K562 (cell line): ENCODE results near the gene CFL1. TPM values are rescaled to one million over a fixed set of nuclear protein-coding genes. Genes with fewer than 3 reads are reported as not detected.

Experiments
- BHLHE40 ChIP-seq: IDR thresholded peaks from 2 replicates; pipeline ENCODE4 v1.6.1; 2011; ENCODE audit warnings: low read length, improper control_type of control experiment
- ETV1 ChIP-seq: fragments of 450-650 bp; conservative IDR thresholded peaks from 2 replicates; pipeline ENCODE4 v1.6.1; 2016; ENCODE audit warnings: missing genetic modification characterization, control low read depth, low read depth, missing compliant biosample characterization
- FOXK2 ChIP-seq, 2 experiments: fragments of 450-650 bp; IDR thresholded peaks in 1 of 2; conservative IDR thresholded peaks in 1 of 2; 2 replicates each; pipeline ENCODE4 v1.6.1; 2016; ENCODE audit warnings: low read depth in 2 of 2, mild to moderate bottlenecking in 1 of 2
- NFE2L1 ChIP-seq: fragments of 450-650 bp; IDR thresholded peaks from 2 replicates; pipeline ENCODE4 v1.6.1; 2016; ENCODE audit warnings: missing genetic modification characterization, low read depth, mild to moderate bottlenecking, missing compliant biosample characterization, moderate library complexity, borderline replicate concordance
- POLR2AphosphoS2 ChIP-seq: IDR thresholded peaks from 2 replicates; pipeline ENCODE4 v1.6.1; 2012; ENCODE audit warnings: low read length, improper control_type of control experiment
- RAD51 ChIP-seq: fragments of 450-650 bp; IDR thresholded peaks from 2 replicates; pipeline ENCODE4 v1.7.1; 2016; ENCODE audit warnings: low read depth, mild to moderate bottlenecking, borderline replicate concordance
- RBFOX2 ChIP-seq: fragments of 200-400 bp; formaldehyde crosslinking; IDR thresholded peaks from 2 replicates; pipeline ENCODE4 v1.6.1; 2017; ENCODE audit warnings: low read depth, mild to moderate bottlenecking, low read length, moderate library complexity
- SMAD2 ChIP-seq: fragments of 150-350 bp; IDR thresholded peaks from 2 replicates; pipeline ENCODE4 v1.6.1; 2014; ENCODE audit warnings: low read depth, mild to moderate bottlenecking, low read length
- TRIM24 ChIP-seq, 2 experiments: fragments of 450-650 bp; IDR thresholded peaks; 2 replicates each; pipeline ENCODE4 v1.6.1; 2016
- ZNF143 ChIP-seq: sonication (generic); formaldehyde crosslinking; IDR thresholded peaks from 2 replicates; pipeline ENCODE4 v1.9.0; 2022; ENCODE audit warnings: mild to moderate bottlenecking, missing genetic modification reagents
- polyA plus RNA-seq, 8 experiments: library from polyadenylated mRNA; depleted of rRNA in 4 of 8; stranded (reverse) in 5 of 8; unstranded in 3 of 8; fragments of >200 nt; fragmentation: Nextera tagmentation in 2 of 8; fragmentation: Illumina TruSeq in 1 of 8; extraction: Ambion mirVana in 2 of 8; extraction: Trizol in 1 of 8; gene quantifications; 2 replicates each; pipeline versions ENCODE4 v1.2.1 to v1.2.3, GENCODE V29; 2011 to 2014; ENCODE audit warnings: inconsistent platforms in 1 of 8, missing spikeins in 1 of 8
- total RNA-seq, 7 experiments: library from RNA; depleted of rRNA in 6 of 7; stranded (reverse); fragments of >200 nt in 6 of 7; fragmentation: Illumina TruSeq in 2 of 7; extraction: Trizol in 2 of 7; gene quantifications; 2 replicates each; pipeline versions ENCODE4 v1.2.1 to v1.2.3, GENCODE V29; 2011 to 2021; ENCODE audit warnings: low replicate concordance in 1 of 7
- TF ChIP-seq, protein P1 (sequence below): fragments of 250-450 bp; sonication (Bioruptor Pico); IDR thresholded peaks from 2 replicates; pipeline ENCODE4 v1.5.0; 2021; ENCODE audit warnings: mild to moderate bottlenecking, borderline replicate concordance
- TF ChIP-seq, protein P2 (sequence below): sonication (generic); formaldehyde crosslinking; IDR thresholded peaks from 2 replicates; pipeline ENCODE4 v1.8.1; 2022; ENCODE audit warnings: missing genetic modification reagents
- TF ChIP-seq, protein P3 (sequence below): IDR thresholded peaks from 3 replicates; pipeline ENCODE4 v1.6.1; 2011; ENCODE audit warnings: borderline replicate concordance, mild to moderate bottlenecking; ENCODE audit not compliant: insufficient read length, insufficient read depth
- TF ChIP-seq, protein P4 (sequence below): fragments of 250-450 bp; sonication (Bioruptor Pico); IDR thresholded peaks from 2 replicates; pipeline ENCODE4 v1.8.0; 2022; ENCODE audit warnings: moderate library complexity, mild to moderate bottlenecking, inconsistent platforms
- TF ChIP-seq, protein P5 (sequence below): fragments of 250-450 bp; sonication (Bioruptor Pico); IDR thresholded peaks from 2 replicates; pipeline ENCODE4 v1.9.0; 2021; ENCODE audit warnings: mild to moderate bottlenecking, inconsistent platforms
- TF ChIP-seq, protein P6 (sequence below): fragments of 450-650 bp; formaldehyde crosslinking; conservative IDR thresholded peaks from 2 replicates; pipeline ENCODE4 v1.4.0; 2022; ENCODE audit warnings: mild to moderate bottlenecking, missing genetic modification characterization

The CFL1 gene
- total and polyA plus RNA-seq, 9 of the 15 experiments (the other 6 are each of a cell fraction or from before 2014, with no cell fraction given), result 105 to 1,101 (median 859) TPM

DNA sequence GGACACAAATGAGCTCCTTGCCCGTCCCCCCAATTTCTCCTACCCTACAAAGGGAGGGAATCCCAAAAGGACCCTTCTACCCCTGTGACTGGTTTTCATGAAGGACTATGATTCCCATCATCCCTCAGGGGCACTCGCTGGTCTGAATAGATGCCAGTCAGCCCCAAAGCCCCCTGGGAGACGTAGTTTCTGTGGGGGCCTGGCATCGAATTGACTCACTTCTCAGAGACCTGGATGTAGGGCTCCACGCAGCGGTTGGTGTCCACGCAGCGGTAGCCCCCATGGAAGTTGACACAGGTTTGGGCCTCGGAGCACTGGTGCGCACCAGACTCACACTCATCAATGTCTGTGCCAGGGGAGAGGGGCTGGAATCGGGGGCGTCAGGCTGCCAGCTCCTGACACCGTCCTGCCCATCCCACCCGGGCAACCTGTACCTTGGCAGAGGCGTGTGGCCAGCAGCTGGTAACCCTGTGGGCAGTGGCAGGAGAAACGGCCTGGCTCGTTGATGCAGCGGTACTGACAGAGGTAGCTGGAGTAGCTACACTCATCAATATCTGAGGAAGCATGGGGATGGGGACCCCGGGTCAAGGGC lies 10.2 kb upstream of the CFL1 start (continued):
- TF ChIP-seq, protein P1, sequence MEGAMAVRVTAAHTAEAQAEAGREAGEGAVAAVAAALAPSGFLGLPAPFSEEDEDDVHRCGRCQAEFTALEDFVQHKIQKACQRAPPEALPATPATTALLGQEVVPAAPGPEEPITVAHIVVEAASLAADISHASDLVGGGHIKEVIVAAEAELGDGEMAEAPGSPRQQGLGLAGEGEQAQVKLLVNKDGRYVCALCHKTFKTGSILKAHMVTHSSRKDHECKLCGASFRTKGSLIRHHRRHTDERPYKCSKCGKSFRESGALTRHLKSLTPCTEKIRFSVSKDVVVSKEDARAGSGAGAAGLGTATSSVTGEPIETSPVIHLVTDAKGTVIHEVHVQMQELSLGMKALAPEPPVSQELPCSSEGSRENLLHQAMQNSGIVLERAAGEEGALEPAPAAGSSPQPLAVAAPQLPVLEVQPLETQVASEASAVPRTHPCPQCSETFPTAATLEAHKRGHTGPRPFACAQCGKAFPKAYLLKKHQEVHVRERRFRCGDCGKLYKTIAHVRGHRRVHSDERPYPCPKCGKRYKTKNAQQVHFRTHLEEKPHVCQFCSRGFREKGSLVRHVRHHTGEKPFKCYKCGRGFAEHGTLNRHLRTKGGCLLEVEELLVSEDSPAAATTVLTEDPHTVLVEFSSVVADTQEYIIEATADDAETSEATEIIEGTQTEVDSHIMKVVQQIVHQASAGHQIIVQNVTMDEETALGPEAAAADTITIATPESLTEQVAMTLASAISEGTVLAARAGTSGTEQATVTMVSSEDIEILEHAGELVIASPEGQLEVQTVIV, result no peak
- TF ChIP-seq, protein P2, sequence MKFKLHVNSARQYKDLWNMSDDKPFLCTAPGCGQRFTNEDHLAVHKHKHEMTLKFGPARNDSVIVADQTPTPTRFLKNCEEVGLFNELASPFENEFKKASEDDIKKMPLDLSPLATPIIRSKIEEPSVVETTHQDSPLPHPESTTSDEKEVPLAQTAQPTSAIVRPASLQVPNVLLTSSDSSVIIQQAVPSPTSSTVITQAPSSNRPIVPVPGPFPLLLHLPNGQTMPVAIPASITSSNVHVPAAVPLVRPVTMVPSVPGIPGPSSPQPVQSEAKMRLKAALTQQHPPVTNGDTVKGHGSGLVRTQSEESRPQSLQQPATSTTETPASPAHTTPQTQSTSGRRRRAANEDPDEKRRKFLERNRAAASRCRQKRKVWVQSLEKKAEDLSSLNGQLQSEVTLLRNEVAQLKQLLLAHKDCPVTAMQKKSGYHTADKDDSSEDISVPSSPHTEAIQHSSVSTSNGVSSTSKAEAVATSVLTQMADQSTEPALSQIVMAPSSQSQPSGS (CRISPR knock-in tag), result no peak
- TF ChIP-seq TRIM24 (IDR thresholded peaks at IDR 0.05), result no peak
- no peak for TF ChIP-seq RAD51
- TF ChIP-seq, protein P3, sequence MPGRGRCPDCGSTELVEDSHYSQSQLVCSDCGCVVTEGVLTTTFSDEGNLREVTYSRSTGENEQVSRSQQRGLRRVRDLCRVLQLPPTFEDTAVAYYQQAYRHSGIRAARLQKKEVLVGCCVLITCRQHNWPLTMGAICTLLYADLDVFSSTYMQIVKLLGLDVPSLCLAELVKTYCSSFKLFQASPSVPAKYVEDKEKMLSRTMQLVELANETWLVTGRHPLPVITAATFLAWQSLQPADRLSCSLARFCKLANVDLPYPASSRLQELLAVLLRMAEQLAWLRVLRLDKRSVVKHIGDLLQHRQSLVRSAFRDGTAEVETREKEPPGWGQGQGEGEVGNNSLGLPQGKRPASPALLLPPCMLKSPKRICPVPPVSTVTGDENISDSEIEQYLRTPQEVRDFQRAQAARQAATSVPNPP, result no peak
- TF ChIP-seq SMAD2, result no peak
- no peak for TF ChIP-seq FOXK2 (conservative IDR thresholded peaks at IDR 0.05 in 1 of 2, IDR thresholded peaks at IDR 0.05 in 1 of 2; ENCODE audit: low read depth in 2 of 2)
- TF ChIP-seq, protein P4, sequence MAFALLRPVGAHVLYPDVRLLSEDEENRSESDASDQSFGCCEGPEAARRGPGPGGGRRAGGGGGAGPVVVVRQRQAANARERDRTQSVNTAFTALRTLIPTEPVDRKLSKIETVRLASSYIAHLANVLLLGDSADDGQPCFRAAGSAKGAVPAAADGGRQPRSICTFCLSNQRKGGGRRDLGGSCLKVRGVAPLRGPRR (CRISPR knock-in tag), result no peak
- TF ChIP-seq NFE2L1, result no peak
- TF ChIP-seq POLR2AphosphoS2, result 0 out of 2 replicates have a peak, but pooled peaks have one; percentile 52
- no peak for TF ChIP-seq ETV1 (tag)
- no peak for TF ChIP-seq BHLHE40
- peak; percentile 79 for TF ChIP-seq ZNF143 (CRISPR knock-in tag)
- TF ChIP-seq RBFOX2, result peak; percentile 80
- TF ChIP-seq, protein P5, sequence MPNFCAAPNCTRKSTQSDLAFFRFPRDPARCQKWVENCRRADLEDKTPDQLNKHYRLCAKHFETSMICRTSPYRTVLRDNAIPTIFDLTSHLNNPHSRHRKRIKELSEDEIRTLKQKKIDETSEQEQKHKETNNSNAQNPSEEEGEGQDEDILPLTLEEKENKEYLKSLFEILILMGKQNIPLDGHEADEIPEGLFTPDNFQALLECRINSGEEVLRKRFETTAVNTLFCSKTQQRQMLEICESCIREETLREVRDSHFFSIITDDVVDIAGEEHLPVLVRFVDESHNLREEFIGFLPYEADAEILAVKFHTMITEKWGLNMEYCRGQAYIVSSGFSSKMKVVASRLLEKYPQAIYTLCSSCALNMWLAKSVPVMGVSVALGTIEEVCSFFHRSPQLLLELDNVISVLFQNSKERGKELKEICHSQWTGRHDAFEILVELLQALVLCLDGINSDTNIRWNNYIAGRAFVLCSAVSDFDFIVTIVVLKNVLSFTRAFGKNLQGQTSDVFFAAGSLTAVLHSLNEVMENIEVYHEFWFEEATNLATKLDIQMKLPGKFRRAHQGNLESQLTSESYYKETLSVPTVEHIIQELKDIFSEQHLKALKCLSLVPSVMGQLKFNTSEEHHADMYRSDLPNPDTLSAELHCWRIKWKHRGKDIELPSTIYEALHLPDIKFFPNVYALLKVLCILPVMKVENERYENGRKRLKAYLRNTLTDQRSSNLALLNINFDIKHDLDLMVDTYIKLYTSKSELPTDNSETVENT (CRISPR knock-in tag), result 0 out of 2 replicates have a peak, but pooled peaks have one; percentile 2
- TF ChIP-seq, protein P6, sequence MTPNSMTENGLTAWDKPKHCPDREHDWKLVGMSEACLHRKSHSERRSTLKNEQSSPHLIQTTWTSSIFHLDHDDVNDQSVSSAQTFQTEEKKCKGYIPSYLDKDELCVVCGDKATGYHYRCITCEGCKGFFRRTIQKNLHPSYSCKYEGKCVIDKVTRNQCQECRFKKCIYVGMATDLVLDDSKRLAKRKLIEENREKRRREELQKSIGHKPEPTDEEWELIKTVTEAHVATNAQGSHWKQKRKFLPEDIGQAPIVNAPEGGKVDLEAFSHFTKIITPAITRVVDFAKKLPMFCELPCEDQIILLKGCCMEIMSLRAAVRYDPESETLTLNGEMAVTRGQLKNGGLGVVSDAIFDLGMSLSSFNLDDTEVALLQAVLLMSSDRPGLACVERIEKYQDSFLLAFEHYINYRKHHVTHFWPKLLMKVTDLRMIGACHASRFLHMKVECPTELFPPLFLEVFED (CRISPR knock-in tag), result no peak
